GM19238 (cell line): ENCODE results near the gene RAB7B.

ENCODE experiments used
- DNase-seq: peaks from one replicate; pipeline ENCODE4 v3.0.0; 2011; ENCODE audit warnings: low spot score; ENCODE audit not compliant: insufficient read length

Gene RAB7B

DNA sequence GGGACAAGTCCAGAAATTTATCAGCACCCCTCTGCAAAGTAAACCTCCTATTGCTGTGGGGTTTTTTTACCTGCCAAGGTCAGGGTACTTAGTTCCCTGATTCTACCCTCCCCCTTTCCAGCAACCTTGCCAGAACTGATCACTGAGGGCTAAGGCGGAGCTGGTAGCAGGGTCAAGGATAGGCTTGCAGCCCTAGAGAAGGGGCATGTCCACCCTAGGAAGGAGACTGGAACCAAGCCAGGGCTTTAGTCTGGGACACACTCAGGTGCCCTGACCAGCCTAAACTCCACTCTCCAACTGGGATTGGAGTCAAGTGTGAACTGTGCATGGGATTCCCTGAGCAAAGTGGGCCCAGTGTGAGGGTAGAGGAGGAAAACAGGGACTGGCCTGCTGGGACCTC, 53.4 kb downstream of the RAB7B start:
- no peak for DNase-seq

- DNase-seq: no peak
Observed at GRCh38 chr1:205948886-205949285, 54.3 kb downstream of the RAB7B start.

- DNase-seq: no peak
Observed at GRCh38 chr1:205948039-205948438, 55.2 kb downstream of the RAB7B start.

GRCh38 chr1:205947024-205947423, 56.2 kb downstream of the RAB7B start:
- DNase-seq: no peak

GRCh38 chr1:205945069-205945468, 58.1 kb downstream of the RAB7B start:
- DNase-seq: no peak

- DNase-seq: no peak
Observed at GRCh38 chr1:205944525-205944924, 58.7 kb downstream of the RAB7B start.

DNA sequence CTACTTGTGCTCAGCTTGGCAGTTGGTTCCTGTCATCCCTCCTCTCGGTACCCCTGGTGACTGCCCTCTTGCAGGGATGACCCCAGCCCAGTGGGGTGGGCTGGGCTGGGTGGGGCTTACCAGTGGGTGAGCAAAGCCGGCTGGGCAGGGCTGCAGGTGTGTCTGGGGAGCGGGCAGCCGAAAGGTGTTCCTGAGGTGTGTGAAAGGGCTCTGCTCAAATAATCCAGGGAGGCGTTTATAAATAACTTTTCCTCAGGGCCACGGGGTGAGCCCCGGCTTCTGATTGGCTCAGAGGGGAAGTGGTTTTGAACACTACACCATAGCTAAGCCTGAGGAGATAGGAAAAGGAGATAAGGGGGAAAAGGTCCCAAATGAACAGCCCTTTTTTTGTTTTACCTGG, 60.0 kb downstream of the RAB7B start, which contains the start of gene SLC26A9:
TSS of gene SLC26A9 (minus strand) at position 212 of the 400 bp plus-strand sequence. CDS start 7,636 bp downstream, outside the sequence.
- no peak for DNase-seq

GRCh38 chr1:205942631-205943159, 60.5 kb downstream of the RAB7B start:
- no peak for DNase-seq

DNA sequence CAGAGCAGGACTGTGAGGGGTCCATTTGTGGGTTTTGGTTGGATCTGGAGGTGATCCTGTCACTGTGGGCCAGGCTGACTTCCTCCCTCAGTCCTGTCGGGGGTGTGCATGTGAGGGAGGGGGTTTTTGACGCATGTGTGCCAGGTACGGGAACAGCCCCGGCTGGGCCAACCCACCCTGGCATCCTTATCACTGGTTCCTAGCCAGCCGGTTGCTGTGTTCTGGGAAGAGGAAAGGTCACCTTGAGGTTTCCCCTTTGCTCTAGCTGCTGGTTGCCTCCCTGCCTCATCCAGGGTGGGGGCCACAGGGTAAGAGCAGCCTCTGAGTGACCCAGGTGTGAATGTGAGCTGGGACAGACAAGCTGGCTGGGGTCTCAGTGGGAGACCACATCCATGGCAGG, 62.5 kb downstream of the RAB7B start:
- DNase-seq: no peak

- DNase-seq: no peak
Observed at GRCh38 chr1:205939690-205940330, 63.4 kb downstream of the RAB7B start.

- DNase-seq: no peak
Observed at GRCh38 chr1:205938682-205939081, 64.5 kb downstream of the RAB7B start.

DNA sequence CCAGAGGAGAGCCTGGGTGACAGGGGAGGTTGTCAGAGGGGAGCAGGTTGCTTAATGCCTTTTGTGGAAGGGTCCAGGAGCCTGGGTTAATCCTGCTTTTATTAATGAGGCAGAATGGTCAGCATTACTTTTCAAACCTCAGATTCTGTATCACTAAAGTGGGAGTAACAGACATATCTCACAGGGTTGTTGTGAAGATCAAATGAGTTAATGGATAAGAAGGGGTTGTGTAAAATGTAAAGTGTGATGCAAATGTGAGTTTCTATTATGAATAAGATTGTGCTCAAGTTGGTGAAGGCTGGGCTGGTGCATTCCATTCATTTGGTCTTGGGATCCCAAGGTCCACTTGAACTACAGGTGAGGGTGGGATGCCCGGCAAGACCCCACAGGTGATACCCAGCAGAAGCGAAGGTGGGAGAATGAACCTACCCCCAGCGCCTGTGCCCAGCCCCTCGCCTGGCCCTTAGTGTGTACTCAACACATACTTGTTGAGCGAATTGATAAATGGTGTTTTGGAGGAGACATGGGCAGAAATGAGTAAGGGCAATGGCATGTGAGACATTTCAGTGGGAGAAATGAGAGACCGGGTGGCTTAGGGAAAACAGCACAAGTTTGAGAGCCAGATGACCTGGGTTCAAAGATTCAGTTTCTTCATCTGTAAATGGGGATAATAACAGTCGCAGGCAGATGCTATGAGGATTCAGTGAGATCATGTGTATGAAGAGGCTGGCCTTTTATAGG, 66.2 kb downstream of the RAB7B start:
- no peak for DNase-seq

GRCh38 chr1:205936311-205936710, 66.9 kb downstream of the RAB7B start:
- DNase-seq: no peak

GRCh38 chr1:205935869-205936268, 67.3 kb downstream of the RAB7B start:
- DNase-seq: no peak

DNA sequence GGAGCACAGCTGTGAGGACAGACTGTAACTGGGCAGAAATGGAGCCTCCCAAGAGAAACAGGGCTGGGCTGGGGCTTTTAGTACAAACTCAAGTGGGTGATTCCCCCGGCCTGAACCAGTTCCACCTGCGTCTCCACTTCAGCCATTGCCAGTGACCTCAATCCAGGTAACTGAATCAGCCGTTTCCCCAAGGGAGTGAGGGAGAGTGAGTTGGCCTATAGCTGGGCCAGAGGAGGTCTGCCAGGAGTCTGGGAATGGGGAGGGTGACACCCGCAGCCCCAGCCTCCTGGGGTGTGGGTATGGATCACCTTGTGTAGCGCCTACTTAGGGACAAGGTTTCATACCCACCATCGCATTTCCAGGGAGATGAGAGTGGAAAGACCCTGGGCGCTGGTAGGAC, 68.4 kb downstream of the RAB7B start:
- no peak for DNase-seq

- DNase-seq: no peak
Observed at GRCh38 chr1:205933671-205934618, 69.2 kb downstream of the RAB7B start.

DNA sequence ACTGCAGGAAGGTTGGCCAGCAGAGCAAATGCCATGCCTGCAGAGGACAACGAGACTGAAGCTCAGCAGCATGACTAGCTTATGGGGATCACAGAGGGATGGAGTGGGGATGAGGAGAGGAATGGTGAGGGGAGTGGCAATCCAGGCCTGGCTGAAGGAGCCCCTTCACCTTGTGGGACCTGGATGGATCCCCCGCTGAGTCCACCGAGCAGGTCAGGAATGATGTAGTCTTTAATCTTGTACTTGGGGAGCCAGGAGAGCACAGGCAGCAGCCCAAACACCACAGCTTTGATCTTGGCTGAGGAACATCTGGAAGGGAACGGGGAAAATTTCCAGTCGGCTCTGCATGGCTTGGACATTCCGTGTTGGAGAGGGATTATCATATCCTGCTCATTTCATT, 70.4 kb downstream of the RAB7B start:
- DNase-seq: no peak

DNA sequence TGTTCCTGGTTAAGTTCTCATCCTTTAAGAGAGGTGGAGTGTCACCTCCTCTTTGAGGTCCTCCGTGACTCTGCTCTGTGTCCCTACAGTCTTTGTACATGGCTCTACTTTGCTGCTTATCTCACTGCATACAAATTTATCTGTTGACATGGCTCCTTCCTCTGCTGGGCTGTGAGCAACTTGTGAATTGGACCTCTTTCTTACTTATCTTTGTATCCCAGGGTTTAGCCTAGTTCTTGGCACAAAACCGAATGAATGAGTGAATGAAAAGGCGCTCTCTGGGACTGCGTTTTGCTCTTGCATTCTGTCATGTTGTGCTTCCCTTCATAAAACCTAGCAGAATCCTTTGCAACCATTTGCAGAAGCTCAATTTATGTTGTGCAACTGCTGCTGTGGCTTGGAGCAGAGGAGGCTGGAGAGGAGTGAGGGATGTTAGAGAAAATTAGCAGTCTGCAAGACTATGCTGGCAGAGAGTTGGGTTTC, 72.4 kb downstream of the RAB7B start:
- no peak for DNase-seq

- no peak for DNase-seq
Observed at GRCh38 chr1:205930195-205930577, 73.0 kb downstream of the RAB7B start.

DNA sequence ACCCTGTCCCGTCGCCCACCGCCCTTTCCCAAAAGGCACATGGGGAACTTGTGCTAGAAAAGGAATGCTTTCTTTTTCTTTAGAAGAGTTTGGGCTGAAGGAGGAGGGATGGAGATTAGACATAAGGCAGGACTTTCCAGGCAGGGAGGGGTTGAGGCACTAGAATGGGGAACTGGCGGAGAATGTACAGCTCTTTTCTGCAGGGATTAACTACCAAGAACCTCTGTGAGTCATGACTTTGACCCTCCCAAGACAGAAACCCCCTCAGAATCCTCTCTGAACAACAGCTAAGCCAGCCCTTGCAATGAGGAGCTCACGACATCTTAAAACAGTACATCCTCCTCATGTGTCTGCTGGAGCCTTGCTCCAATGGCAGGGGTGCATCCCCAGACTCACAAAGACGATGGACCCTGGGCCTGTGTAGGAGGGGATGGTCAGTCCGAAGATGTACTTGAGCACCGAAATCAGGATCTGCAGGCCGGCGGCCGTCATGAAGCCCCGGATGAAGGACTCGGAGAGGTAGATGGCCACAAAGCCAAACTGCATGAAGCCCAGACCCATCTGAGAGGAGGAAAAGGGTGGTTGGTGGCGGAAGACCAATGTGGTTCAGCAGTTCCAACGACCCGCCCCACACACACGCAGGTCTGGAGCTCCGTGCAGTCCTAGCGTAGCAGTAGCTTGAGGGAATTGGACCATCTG, 73.5 kb downstream of the RAB7B start:
- DNase-seq: no peak

- no peak for DNase-seq
Observed at GRCh38 chr1:205928317-205928716, 74.9 kb downstream of the RAB7B start.
